Suprapubic skin (tissue), 4 donors: ENCODE data around the gene PAIP2. TPM values are rescaled to one million over a fixed set of nuclear protein-coding genes. Genes with fewer than 3 reads are reported as not detected.
A peak's percentile ranks its signal among the peaks of the same experiment; 100 is the strongest.

ENCODE experiments used
- DNase-seq, 2 donors: peaks; one replicate each; pipeline ENCODE4 v3.0.0-alpha.2; 2019; ENCODE audit warnings: low spot score in 2 of 2
- H3K27ac ChIP-seq: fragments of 200-600 bp; sonication (generic); one replicate; pipeline ENCODE4 v1.5.1; 2019
- H3K27me3 ChIP-seq: fragments of 200-600 bp; sonication (generic); one replicate; pipeline ENCODE4 v1.5.1; 2019
- H3K36me3 ChIP-seq: fragments of 200-600 bp; sonication (generic); one replicate; pipeline ENCODE4 v1.5.1; 2019
- H3K4me1 ChIP-seq: fragments of 200-600 bp; sonication (generic); one replicate; pipeline ENCODE4 v1.5.1; 2019
- H3K4me3 ChIP-seq: fragments of 200-600 bp; sonication (generic); one replicate; pipeline ENCODE4 v1.5.1; 2019; ENCODE audit warnings: mild to moderate bottlenecking
- H3K9me3 ChIP-seq: fragments of 200-600 bp; sonication (generic); one replicate; pipeline ENCODE4 v1.5.1; 2019
- CTCF ChIP-seq, 2 donors: fragments of 200-600 bp in 1 of 2; fragments of 450-650 bp in 1 of 2; sonication (generic) in 1 of 2; IDR thresholded peaks; one replicate each; pipeline ENCODE4 v1.5.1; 2016 to 2019; ENCODE audit warnings: antibody characterized with exemption in 2 of 2, mild to moderate bottlenecking in 1 of 2, moderate library complexity in 1 of 2
- EP300 ChIP-seq: sonication (generic); formaldehyde crosslinking; IDR thresholded peaks from one replicate; pipeline ENCODE4 v1.6.1; 2017; ENCODE audit warnings: antibody characterized with exemption
- POLR2A ChIP-seq, 2 donors: fragments of 450-650 bp; IDR thresholded peaks; one replicate each; pipeline ENCODE4 v1.6.1; 2017; ENCODE audit warnings: antibody characterized with exemption in 2 of 2, mild to moderate bottlenecking in 2 of 2, moderate library complexity in 2 of 2
- POLR2AphosphoS5 ChIP-seq, 3 donors: sonication (generic); formaldehyde crosslinking; IDR thresholded peaks; one replicate each; pipeline ENCODE4 v1.6.1; 2017; ENCODE audit warnings: antibody characterized with exemption in 3 of 3
- WGBS: methylation state at CpG from one replicate; pipeline ENCODE4 v1.1.5; 2018; 5-methylcytosine and 5-hydroxymethylcytosine counted together
- total RNA-seq, 4 donors: library from RNA; depleted of rRNA; stranded (reverse); fragments of >200 nt; gene quantifications; one replicate each; pipeline ENCODE4 v1.1.0, GENCODE V29; 2016

Gene PAIP2
- total RNA-seq, 4 donors from 2014 or later: 50.3 to 71.0 (median 53.5) TPM

GRCh38 chr5:139389701-139390638, 48.3 kb downstream of the PAIP2 start, which contains the start of gene MZB1:
Gene MZB1 (minus strand): TSS chr5:139389913. CDS start chr5:139389856, 57 bp downstream.
- Histone ChIP-seq H3K9me3 (no peaks in the 10 kb centered on the region), H3K27ac (no peak within 1 kb of the TSS), H3K4me3 (no peak within 1 kb of the TSS), H3K4me1 (peaks cover 56% of the 10 kb centered on the region), H3K27me3 (peaks cover 23% of the 10 kb centered on the region), H3K36me3 (no peaks in the 10 kb centered on the region)
- DNase-seq: peak in 1 of 2 donors; percentile 69
- no peak for TF ChIP-seq POLR2A (IDR thresholded peaks at IDR 0.05)
- TF ChIP-seq EP300: no peak
- no peak for TF ChIP-seq POLR2AphosphoS5 (IDR thresholded peaks at IDR 0.05)
- 76% methylated on average over 9 of the region's 11 CpGs for WGBS

- Histone ChIP-seq H3K36me3 (no peaks in the 10 kb centered on the region), H3K27me3 (peaks cover 25% of the 10 kb centered on the region), H3K9me3 (no peaks in the 10 kb centered on the region), H3K27ac (no peak overlapping the region), H3K4me3 (no peak overlapping the region), H3K4me1 (peaks cover 51% of the 10 kb centered on the region)
- 88% methylated on average over 9 of the region's 10 CpGs for WGBS
- TF ChIP-seq CTCF (IDR thresholded peaks at IDR 0.05): no peak
- no peak for TF ChIP-seq POLR2AphosphoS5 (IDR thresholded peaks at IDR 0.05)
- no peak for TF ChIP-seq POLR2A (IDR thresholded peaks at IDR 0.05)
- TF ChIP-seq EP300: no peak
- DNase-seq: peak in 1 of 2 donors; percentile 73
Observed at GRCh38 chr5:139390639-139391569, 49.2 kb downstream of the PAIP2 start.

- DNase-seq: peak in 1 of 2 donors; percentile 80
- Histone ChIP-seq H3K9me3 (no peaks in the 10 kb centered on the region), H3K27me3 (peaks cover 25% of the 10 kb centered on the region), H3K27ac (no peak overlapping the region), H3K4me3 (peak overlapping the region; percentile 56), H3K4me1 (peaks cover 50% of the 10 kb centered on the region), H3K36me3 (no peaks in the 10 kb centered on the region)
- 48% methylated on average over 24 of the region's 33 CpGs for WGBS
- TF ChIP-seq EP300 (no peak), POLR2AphosphoS5 (IDR thresholded peaks at IDR 0.05) (no peak), POLR2A (IDR thresholded peaks at IDR 0.05) (no peak), CTCF (IDR thresholded peaks at IDR 0.05) (no peak)
Observed at GRCh38 chr5:139391570-139392323, 50.1 kb downstream of the PAIP2 start.

- Histone ChIP-seq H3K4me1 (peaks cover 50% of the 10 kb centered on the region), H3K27ac (no peak overlapping the region)
- peak in 1 of 2 donors; percentile 43 for TF ChIP-seq CTCF (IDR thresholded peaks at IDR 0.05)
- TF ChIP-seq POLR2AphosphoS5 (IDR thresholded peaks at IDR 0.05): no peak
Observed at GRCh38 chr5:139392324-139392677, 50.6 kb downstream of the PAIP2 start.

More at GRCh38 chr5:139392324-139392677, 50.6 kb downstream of the PAIP2 start:
- peak overlapping the region; percentile 56 for H3K4me3 ChIP-seq
- no peaks in the 10 kb centered on the region for H3K9me3 ChIP-seq
- DNase-seq: no peak
- no peaks in the 10 kb centered on the region for H3K36me3 ChIP-seq
- peaks cover 25% of the 10 kb centered on the region for H3K27me3 ChIP-seq
- WGBS: 12% methylated on average over 24 of the region's 36 CpGs
